BE2C (cell line): Measurements from ENCODE around the gene DUSP23.

Source experiments
- DNase-seq: peaks from one replicate; pipeline ENCODE4 v3.0.0-alpha.2; 2020
- H3K27me3 ChIP-seq: fragments of 250-450 bp; sonication (Bioruptor Pico); 2 replicates; pipeline ENCODE4 v1.5.1; 2020; ENCODE audit warnings: mild to moderate bottlenecking
- H3K36me3 ChIP-seq: fragments of 250-450 bp; sonication (Bioruptor Pico); 2 replicates; pipeline ENCODE4 v1.5.1; 2020; ENCODE audit warnings: mild to moderate bottlenecking
- H3K4me1 ChIP-seq: fragments of 250-450 bp; sonication (Bioruptor Pico); 2 replicates; pipeline ENCODE4 v1.5.1; 2020
- H3K4me3 ChIP-seq: 2 replicates; pipeline ENCODE4 v1.5.1; 2011; ENCODE audit warnings: low read depth, low read length
- H3K9me3 ChIP-seq: fragments of 250-450 bp; sonication (Bioruptor Pico); 2 replicates; pipeline ENCODE4 v1.5.1; 2020
- TF ChIP-seq, protein P1 (sequence below): IDR thresholded peaks from 2 replicates; pipeline ENCODE4 v1.5.1; 2012; ENCODE audit warnings: mild to moderate bottlenecking, low read depth, low read length

The DUSP23 gene

DNA sequence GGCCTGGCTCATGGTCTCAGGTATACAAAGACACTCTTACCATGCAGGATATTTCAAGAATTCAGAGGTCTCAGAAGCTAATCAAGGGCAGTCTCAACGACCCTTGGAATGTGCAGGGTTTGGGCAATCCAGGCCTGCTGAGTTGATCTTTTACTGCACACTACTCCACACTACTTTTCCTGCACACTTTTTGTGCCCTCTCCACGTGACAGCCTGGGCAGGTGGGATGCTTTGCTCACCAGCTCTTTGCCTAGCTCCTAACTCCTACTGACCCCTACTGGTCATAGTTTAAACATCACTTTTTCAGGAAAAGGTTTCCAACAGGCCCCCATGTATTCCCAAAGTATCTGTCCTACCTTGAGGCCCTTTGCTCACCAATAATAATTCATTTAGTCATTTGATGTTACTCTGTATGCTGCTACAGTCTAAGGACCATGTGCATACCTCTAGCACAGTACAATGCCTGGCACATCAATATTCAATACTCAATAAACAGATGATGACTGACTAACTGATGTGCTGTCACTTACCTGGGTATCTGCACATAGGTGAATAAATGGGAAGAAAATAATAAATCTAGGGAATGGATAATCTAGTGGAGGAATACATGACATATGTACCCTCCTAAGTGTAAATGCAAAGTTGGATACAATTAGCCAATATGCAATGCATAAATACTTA lies 9.6 kb downstream of the DUSP23 start:
- TF ChIP-seq, protein P1, sequence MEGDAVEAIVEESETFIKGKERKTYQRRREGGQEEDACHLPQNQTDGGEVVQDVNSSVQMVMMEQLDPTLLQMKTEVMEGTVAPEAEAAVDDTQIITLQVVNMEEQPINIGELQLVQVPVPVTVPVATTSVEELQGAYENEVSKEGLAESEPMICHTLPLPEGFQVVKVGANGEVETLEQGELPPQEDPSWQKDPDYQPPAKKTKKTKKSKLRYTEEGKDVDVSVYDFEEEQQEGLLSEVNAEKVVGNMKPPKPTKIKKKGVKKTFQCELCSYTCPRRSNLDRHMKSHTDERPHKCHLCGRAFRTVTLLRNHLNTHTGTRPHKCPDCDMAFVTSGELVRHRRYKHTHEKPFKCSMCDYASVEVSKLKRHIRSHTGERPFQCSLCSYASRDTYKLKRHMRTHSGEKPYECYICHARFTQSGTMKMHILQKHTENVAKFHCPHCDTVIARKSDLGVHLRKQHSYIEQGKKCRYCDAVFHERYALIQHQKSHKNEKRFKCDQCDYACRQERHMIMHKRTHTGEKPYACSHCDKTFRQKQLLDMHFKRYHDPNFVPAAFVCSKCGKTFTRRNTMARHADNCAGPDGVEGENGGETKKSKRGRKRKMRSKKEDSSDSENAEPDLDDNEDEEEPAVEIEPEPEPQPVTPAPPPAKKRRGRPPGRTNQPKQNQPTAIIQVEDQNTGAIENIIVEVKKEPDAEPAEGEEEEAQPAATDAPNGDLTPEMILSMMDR = peak; percentile 78
- Histone ChIP-seq H3K4me1 (peaks cover 23% of the 10 kb centered on the region), H3K36me3 (no peaks in the 10 kb centered on the region), H3K9me3 (no peaks in the 10 kb centered on the region), H3K4me3 (no peak overlapping the region), H3K27me3 (no peaks in the 10 kb centered on the region)
- DNase-seq = peak; percentile 31

DNA sequence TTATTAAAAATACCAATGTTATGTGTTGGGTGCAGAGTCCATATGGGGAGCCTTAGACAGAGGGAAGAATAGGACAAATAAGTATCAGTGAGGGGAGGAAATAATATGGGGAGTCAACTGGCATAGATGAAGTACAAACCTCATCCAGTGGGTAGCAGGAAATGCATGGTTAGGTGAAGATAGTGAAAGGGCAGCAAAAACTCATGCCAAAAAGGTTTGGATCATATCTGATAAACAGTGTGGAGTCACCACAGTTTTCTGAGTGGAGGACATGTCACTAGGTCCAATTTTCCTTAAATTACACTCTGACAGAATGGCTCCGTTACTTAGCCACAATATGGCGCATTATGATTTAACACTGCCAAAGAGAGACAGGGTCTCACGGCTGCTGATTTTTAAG lies 10.3 kb downstream of the DUSP23 start:
- Histone ChIP-seq H3K9me3 (no peaks in the 10 kb centered on the region), H3K27me3 (peaks cover 2% of the 10 kb centered on the region; the same call in 1 of the 2 replicates), H3K36me3 (no peaks in the 10 kb centered on the region), H3K4me3 (no peak overlapping the region), H3K4me1 (peaks cover 17% of the 10 kb centered on the region)
- TF ChIP-seq, protein P1 = no peak
- DNase-seq = no peak

DNA sequence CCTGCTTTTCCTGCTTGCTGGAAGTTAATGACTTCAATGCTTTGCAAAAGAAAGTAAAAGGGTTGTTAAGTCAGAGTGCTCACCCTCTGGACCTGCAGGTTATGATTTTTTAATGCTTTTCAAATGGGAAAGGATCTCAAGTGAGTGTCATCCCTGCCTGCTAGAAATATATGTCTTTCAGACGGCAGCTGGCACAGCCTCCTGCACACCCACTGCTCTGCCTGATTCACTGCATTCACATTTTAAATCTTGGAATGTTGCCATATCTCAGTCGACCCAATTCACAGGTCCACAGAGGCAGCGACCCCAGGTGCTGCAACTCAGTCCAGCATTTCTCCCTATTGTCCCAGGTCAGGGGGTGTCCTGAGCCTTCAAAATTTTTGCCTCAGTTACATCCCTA lies 10.7 kb downstream of the DUSP23 start:
- Histone ChIP-seq H3K4me1 (peaks cover 12% of the 10 kb centered on the region), H3K36me3 (no peaks in the 10 kb centered on the region), H3K27me3 (peaks cover 3% of the 10 kb centered on the region; the same call in 1 of the 2 replicates), H3K4me3 (no peak overlapping the region), H3K9me3 (no peaks in the 10 kb centered on the region)
- no peak for DNase-seq
- TF ChIP-seq, protein P1 = no peak

DNA sequence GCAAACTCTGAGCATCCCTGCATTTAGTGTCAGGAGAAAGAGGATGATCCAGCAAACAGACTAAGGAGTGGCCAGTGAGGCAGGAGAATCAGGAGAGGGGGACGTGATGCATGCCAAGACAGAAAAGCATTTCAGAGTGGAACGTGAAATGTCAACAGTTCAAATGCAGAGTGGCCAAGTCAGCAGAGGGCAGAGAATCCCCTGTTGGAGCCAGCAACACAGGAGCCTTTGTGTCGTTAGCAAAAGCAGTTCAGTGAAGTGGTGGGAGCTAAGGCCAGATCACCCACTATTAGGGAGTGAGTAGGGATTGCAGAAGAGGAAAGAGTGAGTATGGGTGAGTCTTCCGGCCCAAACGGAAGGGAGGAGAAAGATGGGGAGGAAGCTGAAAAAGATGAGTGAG lies 14.8 kb downstream of the DUSP23 start:
- no peaks in the 10 kb centered on the region for H3K4me1 ChIP-seq
- peaks cover 7% of the 10 kb centered on the region; the same call in 1 of the 2 replicates for H3K27me3 ChIP-seq
- H3K9me3 ChIP-seq = no peaks in the 10 kb centered on the region
- no peak overlapping the region for H3K4me3 ChIP-seq
- no peaks in the 10 kb centered on the region for H3K36me3 ChIP-seq
- no peak for DNase-seq
- TF ChIP-seq, protein P1 = no peak

DNA sequence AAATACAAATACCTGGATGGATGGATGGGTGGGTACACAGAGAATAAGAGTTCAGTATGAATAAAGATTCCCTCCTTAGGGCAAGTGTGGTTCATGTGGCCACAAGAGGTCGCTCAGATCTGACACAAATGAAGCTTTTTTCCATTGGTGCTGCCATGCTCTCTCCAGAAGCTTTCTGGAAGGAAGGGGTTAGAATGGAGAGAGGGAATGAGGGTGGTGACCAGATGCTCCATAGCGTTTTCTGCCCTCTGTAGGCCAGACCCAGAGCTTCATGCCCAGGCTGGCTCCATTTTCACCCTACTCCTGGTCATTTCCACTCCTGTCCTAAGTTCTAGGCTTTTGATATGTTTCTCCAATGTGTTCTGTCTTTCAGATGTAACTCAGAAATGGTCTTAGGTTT lies 18.1 kb downstream of the DUSP23 start:
- H3K4me1 ChIP-seq = no peaks in the 10 kb centered on the region
- H3K9me3 ChIP-seq = no peaks in the 10 kb centered on the region

DNA sequence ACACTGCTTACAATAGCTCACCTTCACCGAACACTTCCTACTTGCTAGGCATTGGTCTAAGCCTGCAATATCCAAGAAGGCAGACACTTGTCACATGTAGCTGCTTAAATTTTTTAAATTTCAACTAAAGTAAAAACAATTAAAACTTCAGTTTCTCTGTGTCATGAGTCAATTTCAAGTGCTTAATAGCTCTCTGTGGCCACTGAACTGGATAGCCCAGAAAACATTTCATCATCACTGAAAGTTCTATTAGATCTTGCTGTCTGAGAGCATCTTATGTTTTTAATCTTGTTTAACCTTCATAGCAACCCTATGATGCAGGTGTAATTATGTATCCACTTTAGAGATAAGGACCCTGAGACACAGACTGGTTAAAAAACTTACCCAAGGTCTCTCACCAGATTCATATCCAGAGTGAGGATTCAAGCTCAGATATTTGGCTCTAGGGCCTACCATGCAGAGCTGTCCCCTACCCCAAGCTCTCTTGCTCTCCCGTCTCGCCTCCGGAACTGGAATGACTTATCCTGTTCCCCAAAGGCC lies 18.8 kb downstream of the DUSP23 start:
- TF ChIP-seq, protein P1 = no peak
- Histone ChIP-seq H3K4me1 (no peaks in the 10 kb centered on the region), H3K9me3 (no peaks in the 10 kb centered on the region), H3K36me3 (no peaks in the 10 kb centered on the region), H3K4me3 (no peak overlapping the region), H3K27me3 (peaks cover 7% of the 10 kb centered on the region; the same call in 1 of the 2 replicates)
- DNase-seq = no peak

More for the DNA sequence above, 18.1 kb downstream of the DUSP23 start:
- Histone ChIP-seq H3K27me3 (peaks cover 7% of the 10 kb centered on the region; the same call in 1 of the 2 replicates), H3K36me3 (no peaks in the 10 kb centered on the region), H3K4me3 (no peak overlapping the region)
- TF ChIP-seq, protein P1 = peak; percentile 95
- peak; percentile 77 for DNase-seq
